ENCODE results near the gene BHLHE23. TPM values are rescaled to one million over a fixed set of nuclear protein-coding genes. Genes with fewer than 3 reads are reported as not detected.

The BHLHE23 gene
- total RNA-seq, 1 donor from 2014 or later = not detected

- H3K27me3 ChIP-seq = peaks cover 4% of the 10 kb centered on the region
- H3K4me3 ChIP-seq = no peak overlapping the region
- no peaks in the 10 kb centered on the region for H4K20me1 ChIP-seq (ENCODE audit: low read depth)
- H3K36me3 ChIP-seq = no peaks in the 10 kb centered on the region
- TF ChIP-seq EZH2 (IDR thresholded peaks at IDR 0.05) (no peak), EZH2phosphoT487 (IDR thresholded peaks at IDR 0.05) (no peak), CTCF (IDR thresholded peaks at IDR 0.05) (no peak)
- no peak for DNase-seq (ENCODE audit: low spot score)
- Mint-ChIP-seq H3K27ac (peak overlapping the region; percentile 99), H3K9me3 (no peaks in the 10 kb centered on the region), H3K36me3 (no peaks in the 10 kb centered on the region), H3K4me3 (no peak overlapping the region), H3K27me3 (ENCODE audit: insufficient read depth, low read depth) (peaks cover 14% of the 10 kb centered on the region), H3K4me1 (peaks cover 32% of the 10 kb centered on the region)
- peaks cover 22% of the 10 kb centered on the region for H3K4me1 ChIP-seq
- no peaks in the 10 kb centered on the region for H3K79me2 ChIP-seq (ENCODE audit: low read depth)
- H2AFZ ChIP-seq (replicated peaks) = no peak overlapping the region
- H3K27ac ChIP-seq = no peak overlapping the region
- no peak overlapping the region for H3K9ac ChIP-seq
- H3K9me3 ChIP-seq (ENCODE audit: low read depth) = no peaks in the 10 kb centered on the region
- H3K4me2 ChIP-seq = no peak overlapping the region
- peaks cover 7% of the 10 kb centered on the region for H3F3A ChIP-seq (ENCODE audit: low read depth)
These were observed 21.4 kb downstream of the BHLHE23 start for GRCh38 chr20:62985444-62985778.

- Mint-ChIP-seq H3K4me1 (peaks cover 38% of the 10 kb centered on the region), H3K27me3 (ENCODE audit: insufficient read depth, low read depth) (peaks cover 14% of the 10 kb centered on the region), H3K9me3 (no peaks in the 10 kb centered on the region), H3K36me3 (no peaks in the 10 kb centered on the region), H3K27ac (peak overlapping the region; percentile 99), H3K4me3 (peak overlapping the region; percentile 71)
- Histone ChIP-seq H3K4me2 (peak overlapping the region; percentile 13), H3K36me3 (no peaks in the 10 kb centered on the region), H3K9ac (no peak overlapping the region), H3K4me3 (no peak overlapping the region), H3K4me1 (peaks cover 28% of the 10 kb centered on the region), H3K27me3 (peaks cover 6% of the 10 kb centered on the region), H2AFZ (replicated peaks) (peak overlapping the region; percentile 26), H3K79me2 (ENCODE audit: low read depth) (no peaks in the 10 kb centered on the region), H4K20me1 (ENCODE audit: low read depth) (no peaks in the 10 kb centered on the region), H3K27ac (no peak overlapping the region), H3K9me3 (ENCODE audit: low read depth) (no peaks in the 10 kb centered on the region), H3F3A (ENCODE audit: low read depth) (peaks cover 13% of the 10 kb centered on the region)
- TF ChIP-seq EZH2 (IDR thresholded peaks at IDR 0.05) (no peak), CTCF (IDR thresholded peaks at IDR 0.05) (no peak), EZH2phosphoT487 (IDR thresholded peaks at IDR 0.05) (no peak)
- no peak for DNase-seq (ENCODE audit: low spot score)
These were observed 21.9 kb downstream of the BHLHE23 start for GRCh38 chr20:62984666-62985443.

- Histone ChIP-seq H3F3A (ENCODE audit: low read depth) (peaks cover 18% of the 10 kb centered on the region), H2AFZ (replicated peaks) (no peak overlapping the region), H3K4me3 (no peak overlapping the region), H3K4me2 (no peak overlapping the region), H3K27me3 (peaks cover 11% of the 10 kb centered on the region), H3K79me2 (ENCODE audit: low read depth) (no peaks in the 10 kb centered on the region), H3K4me1 (peaks cover 33% of the 10 kb centered on the region), H3K36me3 (no peaks in the 10 kb centered on the region), H3K9ac (no peak overlapping the region), H3K9me3 (ENCODE audit: low read depth) (no peaks in the 10 kb centered on the region), H4K20me1 (ENCODE audit: low read depth) (no peaks in the 10 kb centered on the region), H3K27ac (no peak overlapping the region)
- peak overlapping the region; percentile 97 for H3K27ac Mint-ChIP-seq
- TF ChIP-seq EZH2 (IDR thresholded peaks at IDR 0.05) (no peak), CTCF (IDR thresholded peaks at IDR 0.05) (no peak), EZH2phosphoT487 (IDR thresholded peaks at IDR 0.05) (no peak)
- no peak for DNase-seq (ENCODE audit: low spot score)
- H3K4me3 Mint-ChIP-seq = peak overlapping the region; percentile 67
- H3K4me1 Mint-ChIP-seq = peaks cover 48% of the 10 kb centered on the region
- H3K36me3 Mint-ChIP-seq = no peaks in the 10 kb centered on the region
- peaks cover 18% of the 10 kb centered on the region for H3K27me3 Mint-ChIP-seq (ENCODE audit: insufficient read depth, low read depth)
- no peaks in the 10 kb centered on the region for H3K9me3 Mint-ChIP-seq
These were observed 23.6 kb downstream of the BHLHE23 start for GRCh38 chr20:62983210-62983609.
